K562 (cell line): Measurements from ENCODE around the gene PIH1D1. TPM values are rescaled to one million over a fixed set of nuclear protein-coding genes. Genes with fewer than 3 reads are reported as not detected.

Experiments
- CREM ChIP-seq: IDR thresholded peaks from 2 replicates; pipeline ENCODE4 v1.6.1; 2014; ENCODE audit warnings: antibody characterized with exemption, low read depth
- HNRNPH1 ChIP-seq: fragments of 200-400 bp; formaldehyde crosslinking; optimal IDR thresholded peaks from 2 replicates; pipeline ENCODE3; 2017; ENCODE audit warnings: low read depth, mild to moderate bottlenecking, low read length, moderate library complexity
- MCM5 ChIP-seq: fragments of 450-650 bp; IDR thresholded peaks from 2 replicates; pipeline ENCODE4 v1.6.1; 2016; ENCODE audit warnings: low read depth
- PRMT5 ChIP-seq: sonication (generic); formaldehyde crosslinking; IDR thresholded peaks from 2 replicates; pipeline ENCODE4 v1.5.0; 2020; ENCODE audit warnings: missing genetic modification reagents
- SAFB ChIP-seq: fragments of 200-400 bp; formaldehyde crosslinking; IDR thresholded peaks from 2 replicates; pipeline ENCODE4 v1.6.1; 2017; ENCODE audit warnings: low read depth, low read length, borderline replicate concordance
- SIX5 ChIP-seq, 2 experiments: IDR thresholded peaks; 2 replicates each; pipeline ENCODE4 v1.6.1; 2011; ENCODE audit warnings: low read length in 2 of 2, borderline replicate concordance in 1 of 2, low read depth in 1 of 2, mild to moderate bottlenecking in 1 of 2, moderate library complexity in 1 of 2; ENCODE audit not compliant: insufficient read depth in 1 of 2
- TAF15 ChIP-seq: fragments of 200-400 bp; formaldehyde crosslinking; IDR thresholded peaks from 2 replicates; pipeline ENCODE4 v1.6.1; 2017; ENCODE audit warnings: mild to moderate bottlenecking, low read depth, low read length, moderate library complexity
- TCF7 ChIP-seq: sonication (generic); IDR thresholded peaks from 2 replicates; pipeline ENCODE4 v1.6.1; 2016; ENCODE audit warnings: antibody characterized with exemption, borderline replicate concordance
- ZKSCAN1 ChIP-seq: fragments of 150-350 bp; IDR thresholded peaks from 2 replicates; pipeline ENCODE4 v1.6.1; 2016; ENCODE audit warnings: low read depth, low read length
- ZNF174 ChIP-seq: fragments of 250-450 bp; sonication (Bioruptor Pico); IDR thresholded peaks from 2 replicates; pipeline ENCODE4 v1.4.0; 2020; ENCODE audit warnings: mild to moderate bottlenecking
- polyA plus RNA-seq, 8 experiments: library from polyadenylated mRNA; depleted of rRNA in 4 of 8; stranded (reverse) in 5 of 8; unstranded in 3 of 8; fragments of >200 nt; fragmentation: Nextera tagmentation in 2 of 8; fragmentation: Illumina TruSeq in 1 of 8; extraction: Ambion mirVana in 2 of 8; extraction: Trizol in 1 of 8; gene quantifications; 2 replicates each; pipeline versions ENCODE4 v1.2.1 to v1.2.3, GENCODE V29; 2011 to 2014; ENCODE audit warnings: inconsistent platforms in 1 of 8, missing spikeins in 1 of 8
- total RNA-seq, 7 experiments: library from RNA; depleted of rRNA in 6 of 7; stranded (reverse); fragments of >200 nt in 6 of 7; fragmentation: Illumina TruSeq in 2 of 7; extraction: Trizol in 2 of 7; gene quantifications; 2 replicates each; pipeline versions ENCODE4 v1.2.1 to v1.2.3, GENCODE V29; 2011 to 2021; ENCODE audit warnings: low replicate concordance in 1 of 7
- TF ChIP-seq, protein P1 (sequence below): fragments of 450-650 bp; IDR thresholded peaks from 2 replicates; pipeline ENCODE4 v1.6.1; 2016; ENCODE audit warnings: low read depth
- TF ChIP-seq, protein P2 (sequence below): fragments of 250-450 bp; sonication (Bioruptor Pico); IDR thresholded peaks from 2 replicates; pipeline ENCODE4 v1.9.0; 2021; ENCODE audit warnings: mild to moderate bottlenecking
- TF ChIP-seq, protein P3 (sequence below), 2 experiments: IDR thresholded peaks in 1 of 2; conservative IDR thresholded peaks in 1 of 2; 2 replicates each; pipeline ENCODE4 v1.6.1; 2016; ENCODE audit warnings: low read depth in 2 of 2, mild to moderate bottlenecking in 1 of 2, missing compliant biosample characterization in 1 of 2, missing genetic modification characterization in 1 of 2, moderate library complexity in 1 of 2
- TF ChIP-seq, protein P4 (sequence below): fragments of 450-650 bp; IDR thresholded peaks from 2 replicates; pipeline ENCODE4 v1.6.1; 2016; ENCODE audit warnings: antibody characterized with exemption

The PIH1D1 gene
- total and polyA plus RNA-seq, 9 of the 15 experiments (the other 6 are each of a cell fraction or from before 2014, with no cell fraction given), result 26.5 to 224 (median 137) TPM

DNA sequence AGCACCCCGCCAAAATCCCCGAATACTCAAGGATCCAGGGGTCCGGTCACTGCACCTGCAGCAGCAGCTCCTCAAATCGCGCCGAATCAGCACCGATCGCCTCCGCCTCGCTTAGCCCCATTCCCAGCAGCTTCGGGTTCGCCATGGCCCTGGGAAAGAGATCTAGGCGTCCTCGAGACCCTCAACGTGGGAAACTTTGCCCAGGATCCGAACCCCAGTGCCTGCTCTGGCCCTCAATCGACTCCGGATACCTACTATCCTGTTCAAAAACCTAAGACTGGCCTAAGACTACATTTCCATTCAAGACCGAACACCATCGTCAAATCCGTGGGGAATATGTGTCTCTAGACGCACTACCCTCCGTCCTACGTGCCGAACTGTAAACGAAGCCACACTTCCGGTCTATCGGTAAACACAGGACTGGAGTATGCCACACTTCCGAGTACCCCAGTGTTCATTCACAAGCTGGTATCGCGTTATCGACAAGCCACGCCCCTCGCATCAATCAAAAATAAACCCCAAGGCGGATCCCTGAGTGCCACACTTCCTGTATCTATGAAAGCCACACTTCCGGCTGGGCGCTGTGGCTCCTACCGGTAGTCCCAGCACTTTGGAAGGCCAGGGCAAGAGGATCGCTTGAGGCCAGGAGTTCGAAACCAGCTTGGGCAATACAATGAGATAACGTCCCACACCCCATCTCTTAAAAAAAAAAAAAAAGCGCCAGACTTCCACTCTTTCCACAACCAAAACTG is at the start of gene PIH1D1 (continued):
- TF ChIP-seq, protein P1, sequence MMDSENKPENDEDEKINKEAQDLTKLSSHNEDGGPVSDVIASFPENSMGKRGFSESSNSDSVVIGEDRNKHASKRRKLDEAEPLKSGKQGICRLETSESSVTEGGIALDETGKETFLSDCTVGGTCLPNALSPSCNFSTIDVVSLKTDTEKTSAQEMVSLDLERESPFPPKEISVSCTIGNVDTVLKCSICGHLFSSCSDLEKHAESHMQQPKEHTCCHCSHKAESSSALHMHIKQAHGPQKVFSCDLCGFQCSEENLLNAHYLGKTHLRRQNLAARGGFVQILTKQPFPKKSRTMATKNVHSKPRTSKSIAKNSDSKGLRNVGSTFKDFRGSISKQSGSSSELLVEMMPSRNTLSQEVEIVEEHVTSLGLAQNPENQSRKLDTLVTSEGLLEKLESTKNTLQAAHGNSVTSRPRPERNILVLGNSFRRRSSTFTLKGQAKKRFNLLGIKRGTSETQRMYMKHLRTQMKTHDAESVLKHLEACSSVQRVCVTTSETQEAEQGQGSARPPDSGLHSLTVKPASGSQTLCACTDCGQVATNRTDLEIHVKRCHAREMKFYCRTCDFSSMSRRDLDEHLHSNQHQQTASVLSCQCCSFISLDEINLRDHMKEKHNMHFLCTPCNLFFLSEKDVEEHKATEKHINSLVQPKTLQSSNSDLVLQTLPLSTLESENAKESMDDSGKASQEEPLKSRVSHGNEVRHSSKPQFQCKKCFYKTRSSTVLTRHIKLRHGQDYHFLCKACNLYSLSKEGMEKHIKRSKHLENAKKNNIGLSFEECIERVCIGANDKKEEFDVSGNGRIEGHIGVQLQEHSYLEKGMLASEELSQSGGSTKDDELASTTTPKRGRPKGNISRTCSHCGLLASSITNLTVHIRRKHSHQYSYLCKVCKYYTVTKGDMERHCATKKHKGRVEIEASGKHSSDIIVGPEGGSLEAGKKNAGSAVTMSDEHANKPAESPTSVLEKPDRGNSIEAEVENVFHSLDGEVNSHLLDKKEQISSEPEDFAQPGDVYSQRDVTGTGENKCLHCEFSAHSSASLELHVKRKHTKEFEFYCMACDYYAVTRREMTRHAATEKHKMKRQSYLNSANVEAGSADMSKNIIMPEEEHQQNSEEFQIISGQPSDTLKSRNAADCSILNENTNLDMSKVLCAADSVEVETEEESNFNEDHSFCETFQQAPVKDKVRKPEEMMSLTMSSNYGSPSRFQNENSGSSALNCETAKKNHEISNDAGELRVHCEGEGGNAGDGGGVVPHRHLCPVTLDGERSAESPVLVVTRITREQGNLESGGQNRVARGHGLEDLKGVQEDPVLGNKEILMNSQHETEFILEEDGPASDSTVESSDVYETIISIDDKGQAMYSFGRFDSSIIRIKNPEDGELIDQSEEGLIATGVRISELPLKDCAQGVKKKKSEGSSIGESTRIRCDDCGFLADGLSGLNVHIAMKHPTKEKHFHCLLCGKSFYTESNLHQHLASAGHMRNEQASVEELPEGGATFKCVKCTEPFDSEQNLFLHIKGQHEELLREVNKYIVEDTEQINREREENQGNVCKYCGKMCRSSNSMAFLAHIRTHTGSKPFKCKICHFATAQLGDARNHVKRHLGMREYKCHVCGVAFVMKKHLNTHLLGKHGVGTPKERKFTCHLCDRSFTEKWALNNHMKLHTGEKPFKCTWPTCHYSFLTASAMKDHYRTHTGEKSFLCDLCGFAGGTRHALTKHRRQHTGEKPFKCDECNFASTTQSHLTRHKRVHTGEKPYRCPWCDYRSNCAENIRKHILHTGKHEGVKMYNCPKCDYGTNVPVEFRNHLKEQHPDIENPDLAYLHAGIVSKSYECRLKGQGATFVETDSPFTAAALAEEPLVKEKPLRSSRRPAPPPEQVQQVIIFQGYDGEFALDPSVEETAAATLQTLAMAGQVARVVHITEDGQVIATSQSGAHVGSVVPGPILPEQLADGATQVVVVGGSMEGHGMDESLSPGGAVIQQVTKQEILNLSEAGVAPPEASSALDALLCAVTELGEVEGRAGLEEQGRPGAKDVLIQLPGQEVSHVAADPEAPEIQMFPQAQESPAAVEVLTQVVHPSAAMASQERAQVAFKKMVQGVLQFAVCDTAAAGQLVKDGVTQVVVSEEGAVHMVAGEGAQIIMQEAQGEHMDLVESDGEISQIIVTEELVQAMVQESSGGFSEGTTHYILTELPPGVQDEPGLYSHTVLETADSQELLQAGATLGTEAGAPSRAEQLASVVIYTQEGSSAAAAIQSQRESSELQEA, result no peak
- TF ChIP-seq ZNF174 (CRISPR knock-in tag) (no peak), SIX5 (IDR thresholded peaks at IDR 0.05; ENCODE audit: borderline replicate concordance in 1 of 2, insufficient read depth in 1 of 2, low read depth in 1 of 2, low read length in 2 of 2) (peak; percentile 46; a peak in 3 of 4 replicates), TCF7 (no peak), HNRNPH1 (no peak), PRMT5 (CRISPR knock-in tag) (no peak), CREM (peak; percentile 73; the same call in 1 of the 2 replicates), TAF15 (no peak), MCM5 (no peak), SAFB (no peak), ZKSCAN1 (no peak)
- TF ChIP-seq, protein P2, sequence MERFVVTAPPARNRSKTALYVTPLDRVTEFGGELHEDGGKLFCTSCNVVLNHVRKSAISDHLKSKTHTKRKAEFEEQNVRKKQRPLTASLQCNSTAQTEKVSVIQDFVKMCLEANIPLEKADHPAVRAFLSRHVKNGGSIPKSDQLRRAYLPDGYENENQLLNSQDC, result no peak
- TF ChIP-seq, protein P3, sequence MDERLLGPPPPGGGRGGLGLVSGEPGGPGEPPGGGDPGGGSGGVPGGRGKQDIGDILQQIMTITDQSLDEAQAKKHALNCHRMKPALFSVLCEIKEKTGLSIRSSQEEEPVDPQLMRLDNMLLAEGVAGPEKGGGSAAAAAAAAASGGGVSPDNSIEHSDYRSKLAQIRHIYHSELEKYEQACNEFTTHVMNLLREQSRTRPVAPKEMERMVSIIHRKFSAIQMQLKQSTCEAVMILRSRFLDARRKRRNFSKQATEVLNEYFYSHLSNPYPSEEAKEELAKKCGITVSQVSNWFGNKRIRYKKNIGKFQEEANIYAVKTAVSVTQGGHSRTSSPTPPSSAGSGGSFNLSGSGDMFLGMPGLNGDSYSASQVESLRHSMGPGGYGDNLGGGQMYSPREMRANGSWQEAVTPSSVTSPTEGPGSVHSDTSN (CRISPR knock-in tag; IDR thresholded peaks at IDR 0.05; ENCODE audit: low read depth), result peak; percentile 61
- TF ChIP-seq, protein P3 (tag; conservative IDR thresholded peaks at IDR 0.05; ENCODE audit: low read depth), result peak; percentile 97
- TF ChIP-seq, protein P4, sequence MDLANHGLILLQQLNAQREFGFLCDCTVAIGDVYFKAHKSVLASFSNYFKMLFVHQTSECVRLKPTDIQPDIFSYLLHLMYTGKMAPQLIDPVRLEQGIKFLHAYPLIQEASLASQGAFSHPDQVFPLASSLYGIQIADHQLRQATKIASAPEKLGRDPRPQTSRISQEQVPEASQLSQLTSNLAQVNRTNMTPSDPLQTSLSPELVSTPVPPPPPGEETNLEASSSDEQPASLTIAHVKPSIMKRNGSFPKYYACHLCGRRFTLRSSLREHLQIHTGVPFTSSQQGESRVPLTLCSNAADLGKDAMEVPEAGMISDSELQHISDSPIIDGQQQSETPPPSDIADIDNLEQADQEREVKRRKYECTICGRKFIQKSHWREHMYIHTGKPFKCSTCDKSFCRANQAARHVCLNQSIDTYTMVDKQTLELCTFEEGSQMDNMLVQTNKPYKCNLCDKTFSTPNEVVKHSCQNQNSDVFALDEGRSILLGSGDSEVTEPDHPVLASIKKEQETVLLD, result no peak
